MM.1S (cell line): ENCODE data around the gene NUP37.

ENCODE experiments used
- DNase-seq: peaks from one replicate; pipeline ENCODE4 v3.0.0-alpha.2; 2015
- H2AFZ ChIP-seq: fragments of 300-600 bp; sonication (generic); 2 replicates; pipeline ENCODE4 v1.6.0; 2016; ENCODE audit warnings: antibody characterized with exemption, low read length
- H3F3A ChIP-seq: fragments of 300-600 bp; sonication (generic); 2 replicates; pipeline ENCODE4 v1.6.1; 2016; ENCODE audit warnings: mild to moderate bottlenecking, antibody characterized with exemption, low read length, moderate library complexity, mixed read lengths; ENCODE audit not compliant: insufficient read depth
- H3K27ac ChIP-seq: fragments of 300-600 bp; sonication (generic); 2 replicates; pipeline ENCODE4 v1.5.1; 2016; ENCODE audit warnings: mild to moderate bottlenecking, low read length
- H3K27me3 ChIP-seq: fragments of 300-600 bp; sonication (generic); replicated peaks from 2 replicates; pipeline ENCODE4 v1.6.0; 2016; ENCODE audit warnings: low read length; ENCODE audit not compliant: insufficient read depth
- H3K36me3 ChIP-seq: fragments of 300-600 bp; sonication (generic); replicated peaks from 2 replicates; pipeline ENCODE4 v1.6.1; 2016; ENCODE audit warnings: mild to moderate bottlenecking, low read length, mixed read lengths; ENCODE audit not compliant: insufficient read depth
- H3K4me1 ChIP-seq: fragments of 300-600 bp; sonication (generic); 2 replicates; pipeline ENCODE4 v1.6.1; 2016; ENCODE audit warnings: low read length, mixed read lengths
- H3K4me2 ChIP-seq: fragments of 300-600 bp; sonication (generic); 2 replicates; pipeline ENCODE4 v1.6.0; 2016; ENCODE audit warnings: low read depth, low read length
- H3K4me3 ChIP-seq: fragments of 300-600 bp; sonication (generic); 2 replicates; pipeline ENCODE4 v1.5.1; 2016; ENCODE audit warnings: low read length, mixed read lengths
- H3K79me2 ChIP-seq: fragments of 300-600 bp; sonication (generic); 2 replicates; pipeline ENCODE4 v1.6.1; 2016; ENCODE audit warnings: mixed run types, low read length, mixed read lengths
- H3K9ac ChIP-seq: fragments of 300-600 bp; sonication (generic); 2 replicates; pipeline ENCODE4 v1.6.1; 2016; ENCODE audit warnings: low read length, mixed read lengths
- H3K9me2 ChIP-seq: fragments of 300-600 bp; sonication (generic); replicated peaks from 2 replicates; pipeline ENCODE4 v1.6.1; 2016; ENCODE audit warnings: mild to moderate bottlenecking, low read length, mixed read lengths; ENCODE audit not compliant: insufficient read depth
- H3K9me3 ChIP-seq: fragments of 300-600 bp; sonication (generic); replicated peaks from 2 replicates; pipeline ENCODE4 v1.6.1; 2016; ENCODE audit warnings: mild to moderate bottlenecking, low read length, mixed read lengths; ENCODE audit not compliant: insufficient read depth
- H4K20me1 ChIP-seq: fragments of 300-600 bp; sonication (generic); 2 replicates; pipeline ENCODE4 v1.6.1; 2016; ENCODE audit warnings: mild to moderate bottlenecking, low read length, moderate library complexity, mixed read lengths; ENCODE audit not compliant: insufficient read depth
- CTCF ChIP-seq: fragments of 300-600 bp; sonication (generic); IDR thresholded peaks from 2 replicates; pipeline ENCODE4 v1.5.1; 2016; ENCODE audit warnings: antibody characterized with exemption, low read length, mixed read lengths
- EZH2 ChIP-seq: fragments of 300-600 bp; sonication (generic); optimal IDR thresholded peaks from 2 replicates; pipeline ENCODE3; 2017; ENCODE audit warnings: low read depth, mild to moderate bottlenecking, antibody characterized with exemption, low read length, mixed read lengths

The NUP37 gene

GRCh38 chr12:102023343-102023930, 96.5 kb downstream of the NUP37 start:
- H3K79me2 ChIP-seq = no peaks in the 10 kb centered on the region
- no peaks in the 10 kb centered on the region for H3K9me3 ChIP-seq
- no peaks in the 10 kb centered on the region for H3K27me3 ChIP-seq
- no peak overlapping the region for H3K9ac ChIP-seq
- no peak overlapping the region for H2AFZ ChIP-seq
- H3K4me1 ChIP-seq = no peaks in the 10 kb centered on the region; the same call in 1 of the 2 replicates
- no peak overlapping the region for H3K4me2 ChIP-seq
- no peaks in the 10 kb centered on the region for H3K36me3 ChIP-seq
- no peaks in the 10 kb centered on the region for H3F3A ChIP-seq
- no peak for TF ChIP-seq CTCF
- no peak for TF ChIP-seq EZH2
- no peak for DNase-seq
- H4K20me1 ChIP-seq = no peaks in the 10 kb centered on the region
- H3K4me3 ChIP-seq = no peak overlapping the region
- H3K27ac ChIP-seq = no peak overlapping the region
- H3K9me2 ChIP-seq = no peaks in the 10 kb centered on the region
